Measurements from ENCODE around the gene IGF2BP3.
A peak's percentile ranks its signal among the peaks of the same experiment; 100 is the strongest.

Gene IGF2BP3

GRCh38 chr7:23385140-23385539 is 85.2 kb downstream of the IGF2BP3 start:
- H3K4me1 Mint-ChIP-seq, result peaks cover 8% of the 10 kb centered on the region
- peak overlapping the region in 2 of 3 experiments; percentile 1 to 5 for H3K27ac Mint-ChIP-seq
- TF ChIP-seq CTCF (IDR thresholded peaks at IDR 0.05; ENCODE audit: unreplicated experiment in 3 of 3), result no peak
- peaks cover 41% of the 10 kb centered on the region for H3K36me3 Mint-ChIP-seq (ENCODE audit: low read depth)
- H3K9me3 Mint-ChIP-seq, result no peaks in the 10 kb centered on the region
- H3K4me3 Mint-ChIP-seq, result no peak overlapping the region
- H3K27me3 Mint-ChIP-seq (ENCODE audit: low read depth), result no peaks in the 10 kb centered on the region

- H3K9me3 Mint-ChIP-seq, result no peaks in the 10 kb centered on the region
- no peak for TF ChIP-seq CTCF (IDR thresholded peaks at IDR 0.05; ENCODE audit: unreplicated experiment in 3 of 3)
- H3K36me3 Mint-ChIP-seq (ENCODE audit: low read depth), result peaks cover 44% of the 10 kb centered on the region
- H3K27ac Mint-ChIP-seq, result no peak overlapping the region
- H3K4me3 Mint-ChIP-seq, result no peak overlapping the region
- H3K4me1 Mint-ChIP-seq, result peaks cover 3% of the 10 kb centered on the region
- H3K27me3 Mint-ChIP-seq (ENCODE audit: low read depth), result no peaks in the 10 kb centered on the region
Measured at GRCh38 chr7:23383225-23383624, 87.1 kb downstream of the IGF2BP3 start.

GRCh38 chr7:23380961-23381360 is 89.3 kb downstream of the IGF2BP3 start:
- peak overlapping the region; percentile 51 to 72 (median 62) for H3K27ac Mint-ChIP-seq

GRCh38 chr7:23380556-23380955 is 89.7 kb downstream of the IGF2BP3 start:
- Mint-ChIP-seq H3K9me3 (no peaks in the 10 kb centered on the region), H3K4me1 (peaks cover 8% of the 10 kb centered on the region), H3K4me3 (no peak overlapping the region), H3K27ac (peak overlapping the region; percentile 51 to 72 (median 62)), H3K27me3 (ENCODE audit: low read depth) (no peaks in the 10 kb centered on the region), H3K36me3 (ENCODE audit: low read depth) (peaks cover 43% of the 10 kb centered on the region)
- TF ChIP-seq CTCF (IDR thresholded peaks at IDR 0.05; ENCODE audit: unreplicated experiment in 3 of 3), result no peak

More at GRCh38 chr7:23380961-23381360, 89.3 kb downstream of the IGF2BP3 start:
- H3K9me3 Mint-ChIP-seq, result no peaks in the 10 kb centered on the region
- H3K4me1 Mint-ChIP-seq, result peaks cover 5% of the 10 kb centered on the region
- H3K36me3 Mint-ChIP-seq (ENCODE audit: low read depth), result peaks cover 43% of the 10 kb centered on the region
- no peaks in the 10 kb centered on the region for H3K27me3 Mint-ChIP-seq (ENCODE audit: low read depth)
- H3K4me3 Mint-ChIP-seq, result no peak overlapping the region
- TF ChIP-seq CTCF (IDR thresholded peaks at IDR 0.05; ENCODE audit: unreplicated experiment in 3 of 3), result no peak

GRCh38 chr7:23378996-23379395 is 91.3 kb downstream of the IGF2BP3 start:
- H3K27ac Mint-ChIP-seq, result peak overlapping the region; percentile 53 to 77 (median 76)
- no peaks in the 10 kb centered on the region for H3K9me3 Mint-ChIP-seq
- no peak overlapping the region for H3K4me3 Mint-ChIP-seq
- TF ChIP-seq CTCF (IDR thresholded peaks at IDR 0.05; ENCODE audit: unreplicated experiment in 3 of 3), result no peak
- no peaks in the 10 kb centered on the region for H3K27me3 Mint-ChIP-seq (ENCODE audit: low read depth)
- H3K36me3 Mint-ChIP-seq (ENCODE audit: low read depth), result peaks cover 43% of the 10 kb centered on the region
- H3K4me1 Mint-ChIP-seq, result peaks cover 9% of the 10 kb centered on the region

- Mint-ChIP-seq H3K27ac (no peak overlapping the region), H3K36me3 (ENCODE audit: low read depth) (peaks cover 45% of the 10 kb centered on the region), H3K4me3 (no peak overlapping the region), H3K4me1 (peaks cover 23% of the 10 kb centered on the region), H3K9me3 (no peaks in the 10 kb centered on the region), H3K27me3 (ENCODE audit: low read depth) (no peaks in the 10 kb centered on the region)
- TF ChIP-seq CTCF (IDR thresholded peaks at IDR 0.05; ENCODE audit: unreplicated experiment in 3 of 3), result no peak
Measured at GRCh38 chr7:23377134-23377533, 93.2 kb downstream of the IGF2BP3 start.

Measured in nephron (organoid).